Stimulated activated CD8-positive, alpha-beta memory T cell treated with anti-CD3 and anti-CD28 coated beads, Interleukin-2, amount 100 ng/mL, for 1 hour (primary cell): Measurements from ENCODE around the gene TRIM31.

Experiments used
- DNase-seq, 2 donors: peaks; one replicate each; pipeline ENCODE4 v3.0.0-alpha.2; 2020; ENCODE audit warnings: low read depth in 2 of 2

Gene TRIM31

DNA sequence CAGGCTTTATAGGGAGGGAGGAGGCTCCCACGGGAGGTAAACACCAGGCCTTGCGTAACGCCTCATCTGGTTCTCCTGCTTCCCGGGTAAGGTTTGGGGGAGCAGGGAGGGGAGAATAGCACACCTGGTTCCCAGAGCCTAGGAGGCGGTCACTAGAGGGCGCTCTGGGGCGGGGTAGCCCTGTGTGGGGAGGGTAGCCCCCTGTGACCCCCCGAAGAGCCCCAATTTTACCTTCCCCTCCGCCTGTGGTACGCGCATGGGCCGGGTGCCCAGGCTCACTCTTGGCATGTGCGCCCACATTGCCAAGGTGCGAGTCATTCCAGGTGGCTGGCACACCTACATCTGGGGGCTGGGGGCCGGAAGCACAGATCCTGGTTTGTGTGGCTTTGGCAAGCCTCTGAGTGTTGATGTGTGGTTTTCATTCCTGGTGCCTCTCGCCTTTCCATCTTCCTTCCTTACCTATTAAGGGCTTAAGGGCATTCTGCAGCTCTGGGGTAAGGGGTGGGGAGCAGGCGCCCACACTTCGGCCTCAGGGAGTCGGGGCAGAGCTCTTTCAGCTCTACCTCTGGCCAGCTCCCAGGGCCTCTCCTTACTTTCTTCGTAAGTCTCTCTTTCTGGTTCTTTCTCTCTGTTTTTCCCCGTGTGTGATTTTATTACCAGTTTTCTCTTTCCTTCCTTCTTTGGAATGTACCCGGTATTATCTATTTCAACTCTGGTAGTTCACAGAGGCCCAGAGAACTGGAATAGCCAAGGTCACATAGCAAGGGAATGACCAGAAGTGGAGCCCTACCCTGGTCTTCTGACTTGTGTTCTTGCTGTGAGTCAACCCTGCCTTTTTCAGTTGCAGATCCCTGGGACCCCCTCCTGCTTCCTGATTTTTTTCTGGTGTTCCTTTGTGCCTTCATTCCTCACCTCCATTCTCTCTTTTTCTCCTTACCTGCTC lies 36.8 kb downstream of the TRIM31 start:
- no peak for DNase-seq

DNA sequence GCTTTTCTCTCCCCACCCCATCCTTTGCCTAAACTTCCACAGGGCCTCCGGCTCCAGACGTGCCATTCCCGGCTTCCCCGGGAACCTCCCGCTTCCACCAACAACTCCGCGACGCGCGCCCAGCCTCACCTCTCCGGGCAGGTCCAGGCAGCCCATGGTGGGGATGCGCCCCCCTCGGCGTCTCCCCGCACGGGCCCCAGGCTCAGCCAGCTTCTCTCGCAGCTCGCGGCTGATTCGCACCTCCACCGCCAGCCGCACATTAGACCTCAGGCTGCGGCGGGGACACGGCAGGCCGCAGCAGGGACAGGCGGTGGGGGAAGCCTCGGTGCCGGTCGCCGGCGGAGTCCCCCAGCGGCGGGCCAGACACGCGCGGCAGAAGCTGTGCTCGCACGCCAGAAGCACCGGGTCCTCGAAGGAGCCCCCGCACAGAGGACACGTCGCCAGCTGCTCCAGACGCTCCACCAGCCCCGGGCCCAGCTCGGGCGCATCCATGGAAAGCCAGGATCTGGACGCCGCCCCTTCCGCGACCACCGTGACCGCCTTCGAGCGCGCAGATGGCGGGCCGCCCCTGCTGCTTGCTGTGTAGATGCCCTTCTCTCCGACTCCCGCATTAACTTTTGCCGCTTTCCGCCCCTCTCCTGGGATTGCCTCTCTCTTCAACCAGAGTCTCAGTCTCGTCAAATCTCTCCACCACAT lies 37.6 kb downstream of the TRIM31 start, which contains the start of gene RNF39:
TSS of gene RNF39 (minus strand) at position 676 of the 696 bp plus-strand sequence. CDS start at position 492, 184 bp downstream.
- no peak for DNase-seq

DNA sequence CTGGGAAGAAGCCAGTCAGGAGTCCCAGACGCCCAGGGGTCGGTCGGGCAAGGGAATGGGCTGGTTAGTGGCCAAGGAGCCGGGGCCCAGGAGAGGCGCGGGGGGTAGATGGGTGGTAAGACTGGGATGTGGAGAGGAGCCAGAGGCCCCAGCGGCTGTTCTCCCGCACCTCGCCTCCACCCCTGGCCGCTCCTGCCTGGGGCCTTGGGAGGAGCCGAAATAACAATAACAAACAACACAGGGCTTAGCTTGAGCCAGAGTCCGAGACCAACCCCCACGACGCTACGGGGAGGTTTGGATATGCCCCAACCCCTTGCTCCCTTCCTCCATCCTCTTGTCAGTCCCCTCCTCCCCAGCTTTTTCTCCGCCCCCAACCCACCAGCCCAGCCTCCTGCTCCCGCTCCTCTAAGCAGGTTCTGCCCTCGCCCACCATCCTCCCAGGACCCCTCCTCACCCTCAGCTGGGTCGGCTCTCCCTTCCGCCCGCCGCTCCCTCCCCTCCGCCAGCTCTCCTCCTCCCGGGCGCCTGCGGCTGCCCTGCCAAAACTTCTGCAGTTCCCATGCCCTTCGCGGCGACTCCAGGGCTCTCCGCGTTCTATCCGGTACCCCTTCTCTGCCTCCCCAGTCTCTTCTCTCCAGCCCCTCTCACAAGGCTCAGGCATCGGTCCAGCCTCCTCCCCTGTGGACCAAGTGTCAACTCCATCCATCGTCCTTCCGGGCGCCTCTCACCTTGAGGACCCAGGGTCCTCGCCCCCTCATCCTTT lies 38.4 kb downstream of the TRIM31 start:
- DNase-seq: no peak

DNA sequence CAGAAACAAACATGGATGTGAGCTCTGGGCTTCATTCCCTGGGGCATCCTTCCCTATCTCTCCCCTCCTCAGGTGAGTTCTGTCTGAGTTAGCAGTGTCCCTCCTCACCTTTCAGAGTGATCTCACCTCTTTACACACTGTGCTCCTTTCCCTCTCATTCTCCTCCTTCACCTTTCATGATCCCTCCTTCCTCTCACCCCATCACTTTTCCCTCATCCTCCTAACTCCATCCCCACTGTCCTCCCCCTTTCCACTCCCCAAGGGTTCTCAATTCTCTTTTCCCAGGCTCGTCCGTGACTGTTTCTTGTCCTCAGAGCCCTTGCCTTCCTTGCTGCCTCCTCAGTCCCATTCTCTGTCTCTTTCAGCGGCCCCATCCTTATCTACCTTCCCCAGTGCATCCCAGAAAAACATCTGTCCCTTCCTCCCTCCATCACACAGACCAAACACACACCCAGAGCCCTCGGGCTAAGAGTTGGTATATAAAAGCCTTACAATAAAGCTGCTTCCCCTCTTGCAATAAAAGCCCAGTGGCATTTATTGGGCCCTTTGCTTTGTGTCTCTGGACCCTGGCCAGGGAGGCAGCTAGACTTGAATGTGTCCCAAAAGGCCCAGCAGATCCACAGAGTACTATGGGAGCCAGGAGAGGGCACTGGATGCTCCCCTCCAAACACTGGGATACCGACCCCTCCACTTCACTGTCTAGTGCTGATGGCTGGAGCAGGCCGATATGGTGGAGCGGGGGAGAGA lies 39.2 kb downstream of the TRIM31 start:
- no peak for DNase-seq

DNA sequence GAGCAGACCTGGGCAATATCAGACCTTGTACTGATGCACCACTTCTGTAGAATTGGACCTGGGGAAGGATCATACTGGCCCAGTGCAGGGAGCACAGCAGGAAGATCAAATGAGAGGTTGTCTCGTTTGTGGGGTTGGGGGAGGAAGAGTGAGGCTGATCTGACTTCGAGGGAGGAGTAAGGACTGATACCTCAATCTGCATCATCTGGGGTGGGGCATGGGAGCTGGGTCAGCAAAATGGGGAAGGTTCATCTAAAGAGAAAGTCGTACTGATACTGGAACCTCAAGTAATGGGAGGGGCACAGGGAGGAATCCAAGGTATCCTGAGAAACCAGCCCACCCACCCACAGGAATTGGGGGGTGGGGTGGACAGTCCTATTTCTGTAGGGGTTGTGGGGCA lies 41.0 kb downstream of the TRIM31 start:
- no peak for DNase-seq

DNA sequence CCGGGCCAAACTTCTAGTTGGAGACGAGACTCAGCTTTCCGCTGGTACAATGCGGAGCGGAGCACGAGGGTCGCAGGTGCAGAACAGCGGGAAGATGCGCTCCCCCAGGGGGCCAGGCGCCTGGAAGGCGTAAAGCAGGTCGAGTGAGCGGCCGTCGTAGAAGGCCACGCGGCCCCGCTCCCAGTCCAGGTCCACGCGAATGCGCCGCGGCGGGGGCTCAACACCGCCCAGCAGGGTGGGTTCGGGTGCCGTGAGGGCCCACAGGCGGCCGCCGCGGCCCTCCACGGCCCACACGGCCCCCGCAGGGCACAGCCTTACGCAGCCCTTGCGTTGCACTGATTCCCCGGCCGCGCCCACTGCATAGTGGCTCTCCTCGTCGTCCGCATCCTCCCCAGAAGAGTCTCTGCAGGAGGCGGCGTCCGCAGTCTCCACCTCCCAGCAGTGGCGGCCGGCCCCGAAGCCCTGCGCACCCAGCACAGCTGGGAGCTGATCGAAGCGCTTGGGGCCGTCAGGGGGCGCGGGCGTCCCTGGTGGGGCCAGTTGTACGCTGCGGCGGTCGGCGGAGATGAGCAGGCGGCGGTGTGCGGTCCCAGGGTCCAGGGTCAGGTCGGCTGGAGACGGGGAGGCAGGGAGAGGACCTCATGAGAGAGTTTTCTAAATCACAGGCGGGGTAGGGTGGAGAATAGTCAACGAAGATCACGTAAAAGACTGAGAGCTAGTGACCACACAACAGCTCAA lies 41.6 kb downstream of the TRIM31 start:
- DNase-seq: no peak

DNA sequence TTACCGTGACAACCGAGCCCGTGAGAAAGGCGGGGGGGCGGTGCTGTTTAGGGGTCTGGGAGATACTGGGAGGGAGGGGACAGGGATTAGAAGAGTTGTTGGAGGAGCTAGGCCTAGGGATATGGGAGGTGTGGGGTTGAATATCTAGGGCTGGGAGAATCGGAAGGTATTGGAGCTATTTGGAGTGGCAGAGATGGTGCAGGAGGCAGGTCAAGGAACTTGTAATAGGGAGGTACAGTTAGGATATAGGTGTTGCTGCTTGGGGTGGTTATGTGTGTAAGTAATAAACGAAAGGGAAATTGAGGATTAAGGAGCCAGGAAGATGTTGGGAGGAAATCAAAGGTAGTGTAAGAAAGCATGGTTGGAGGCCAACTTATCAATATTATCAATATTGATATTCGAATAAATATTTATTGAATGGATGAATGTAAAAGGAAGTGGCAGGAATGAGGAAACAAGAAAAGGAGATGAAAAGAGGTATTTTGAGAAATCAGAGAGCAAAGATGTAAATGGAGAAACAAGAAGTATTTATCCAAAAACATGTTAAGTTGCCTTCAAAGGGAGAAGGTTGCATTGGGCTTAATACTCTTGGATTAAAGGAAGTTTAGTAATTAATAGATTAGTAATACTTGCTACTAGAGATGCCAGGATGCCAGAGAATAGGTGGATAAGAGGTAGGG lies 45.3 kb downstream of the TRIM31 start:
- DNase-seq: no peak

DNA sequence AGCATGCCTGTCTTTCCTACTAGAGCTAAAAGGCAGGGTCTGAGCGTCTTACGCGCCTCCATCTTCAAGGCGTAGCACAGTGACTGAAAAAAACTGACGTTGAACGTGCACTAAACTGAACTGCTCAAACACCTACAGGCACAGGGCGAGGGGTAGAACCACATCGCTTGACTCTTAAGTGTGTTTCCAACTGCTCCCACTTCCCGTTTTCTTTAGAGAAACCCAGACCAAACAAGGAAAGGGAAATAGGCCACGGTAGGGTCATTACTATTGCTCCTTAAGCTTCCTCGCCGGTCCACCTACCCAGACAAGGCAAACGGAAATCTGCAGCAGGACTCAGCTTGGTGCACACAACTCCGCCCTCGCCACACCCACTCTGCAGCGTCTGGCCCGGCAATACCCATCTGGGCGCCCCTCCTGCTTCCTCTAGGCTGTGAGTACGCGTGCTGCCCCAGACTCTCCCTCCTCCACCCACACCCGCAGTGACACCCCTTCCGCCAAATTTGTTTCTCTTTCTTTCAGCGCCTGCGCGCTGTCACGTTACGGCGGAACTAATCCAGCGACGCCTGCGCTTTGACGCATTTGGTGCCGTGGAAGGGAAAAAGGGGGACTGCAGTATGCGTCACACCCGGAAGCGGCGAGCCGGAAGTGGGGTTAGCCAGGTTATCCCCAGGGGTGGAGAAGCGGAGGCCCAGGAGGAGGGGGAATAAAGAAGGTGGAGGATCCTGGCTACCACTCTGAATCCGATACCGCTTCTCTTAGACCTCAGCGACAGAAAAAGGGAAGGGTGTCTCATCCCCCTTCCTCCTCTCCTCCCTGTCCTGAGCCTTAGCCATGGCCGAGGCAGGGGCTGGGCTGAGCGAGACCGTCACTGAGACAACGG lies 46.1 kb downstream of the TRIM31 start, which contains the start of gene PPP1R11:
TSS of gene PPP1R11 (plus strand) at position 622 of the 883 bp plus-strand sequence. CDS start at position 835, 213 bp downstream.
- DNase-seq: peak; percentile 95 to 97

DNA sequence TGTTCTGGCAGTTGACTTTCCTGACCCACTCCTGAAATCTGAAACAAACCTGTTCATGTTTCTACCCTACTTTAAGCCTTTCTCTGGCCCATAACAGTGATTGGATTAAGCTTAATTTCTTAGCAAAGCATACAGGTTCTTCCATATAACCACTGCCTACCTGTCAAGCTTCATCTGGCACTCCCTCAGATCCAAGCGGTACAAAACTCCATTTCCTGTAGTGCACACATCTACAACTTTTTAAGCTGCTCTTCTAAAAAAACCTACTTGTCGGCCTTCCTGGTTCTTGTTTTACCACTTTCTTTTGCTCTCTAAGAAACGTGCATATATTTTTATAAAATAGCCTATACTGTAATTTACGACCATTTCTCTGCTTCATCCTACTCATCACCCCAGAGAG lies 46.8 kb downstream of the TRIM31 start:
- DNase-seq: no peak

DNA sequence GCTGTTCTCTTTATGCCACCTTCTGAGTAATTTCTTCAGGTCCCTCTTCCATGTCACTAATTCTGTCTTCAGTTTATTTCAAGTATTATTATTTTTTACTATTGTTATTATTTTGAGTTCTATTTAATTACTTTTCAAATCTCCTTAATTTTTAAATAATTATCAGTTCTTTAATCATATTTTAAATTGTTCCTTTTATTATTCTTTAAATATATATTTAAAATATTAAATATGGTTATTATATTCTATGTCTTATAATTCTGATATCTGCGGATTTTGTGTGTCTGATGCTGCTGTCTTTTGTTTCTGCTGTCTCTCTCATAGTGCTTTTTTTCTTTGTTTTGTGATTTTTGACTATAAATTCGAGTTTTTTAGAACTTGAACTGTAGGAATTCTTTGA lies 49.6 kb downstream of the TRIM31 start:
- no peak for DNase-seq

DNA sequence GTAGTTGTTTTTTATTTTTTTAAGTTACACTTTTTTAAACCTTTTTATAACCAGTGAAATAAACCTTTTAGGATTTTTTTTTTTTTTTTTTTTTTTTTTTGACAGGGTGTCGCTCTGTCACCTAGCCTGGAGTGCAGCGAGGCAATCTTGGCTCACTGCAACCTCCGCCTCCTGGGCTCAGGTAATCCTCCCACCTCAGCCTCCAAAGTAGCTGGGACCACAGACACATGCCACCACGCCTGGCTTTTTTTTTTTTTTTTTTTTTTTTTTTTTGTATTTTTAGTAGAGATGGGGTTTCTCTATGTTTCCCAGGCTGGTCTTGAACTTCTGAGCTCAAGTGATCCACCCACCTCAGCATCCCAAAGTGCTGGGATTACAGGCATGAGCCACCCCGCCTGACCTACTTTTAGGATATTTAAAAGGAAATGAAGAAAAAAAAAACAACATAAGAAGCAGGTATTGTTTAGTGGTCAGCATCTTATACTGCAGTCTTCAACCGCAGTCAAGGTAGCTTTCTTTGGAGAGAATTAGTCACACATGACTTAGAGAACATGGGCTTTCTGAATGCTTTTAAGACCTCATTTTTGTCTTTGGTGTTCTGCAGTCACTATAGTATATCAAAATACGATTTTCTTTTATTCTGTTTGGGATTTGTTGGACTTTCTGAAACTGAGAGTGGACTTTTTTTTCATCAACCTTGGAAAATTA lies 50.3 kb downstream of the TRIM31 start:
- DNase-seq: no peak

DNA sequence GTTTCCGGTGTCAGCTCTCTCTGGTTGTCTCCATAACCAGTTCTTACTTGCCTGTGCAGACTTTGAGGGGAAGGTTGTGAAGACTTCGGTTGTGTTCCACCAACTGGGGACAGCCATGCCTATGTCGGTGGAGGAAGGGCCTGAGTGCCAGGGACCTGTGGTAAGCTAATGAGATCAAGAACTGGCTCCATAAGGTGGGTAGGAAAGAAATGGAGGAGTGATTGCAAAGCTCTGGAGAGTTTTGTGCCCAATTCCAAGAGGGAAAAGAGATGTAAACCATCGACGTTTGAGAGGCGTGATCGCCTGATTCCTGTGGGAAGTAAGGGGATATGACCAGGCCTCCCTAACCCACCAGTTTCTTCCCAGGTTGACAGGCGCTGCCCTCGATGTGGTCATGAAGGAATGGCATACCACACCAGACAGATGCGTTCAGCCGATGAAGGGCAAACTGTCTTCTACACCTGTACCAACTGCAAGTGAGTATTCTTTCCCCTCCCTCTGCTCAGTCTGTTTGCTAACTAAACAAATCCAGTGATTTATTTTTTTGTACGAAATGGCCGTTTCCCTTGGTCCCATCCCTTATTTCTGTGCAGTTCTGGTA lies 50.9 kb downstream of the TRIM31 start:
- DNase-seq: no peak

DNA sequence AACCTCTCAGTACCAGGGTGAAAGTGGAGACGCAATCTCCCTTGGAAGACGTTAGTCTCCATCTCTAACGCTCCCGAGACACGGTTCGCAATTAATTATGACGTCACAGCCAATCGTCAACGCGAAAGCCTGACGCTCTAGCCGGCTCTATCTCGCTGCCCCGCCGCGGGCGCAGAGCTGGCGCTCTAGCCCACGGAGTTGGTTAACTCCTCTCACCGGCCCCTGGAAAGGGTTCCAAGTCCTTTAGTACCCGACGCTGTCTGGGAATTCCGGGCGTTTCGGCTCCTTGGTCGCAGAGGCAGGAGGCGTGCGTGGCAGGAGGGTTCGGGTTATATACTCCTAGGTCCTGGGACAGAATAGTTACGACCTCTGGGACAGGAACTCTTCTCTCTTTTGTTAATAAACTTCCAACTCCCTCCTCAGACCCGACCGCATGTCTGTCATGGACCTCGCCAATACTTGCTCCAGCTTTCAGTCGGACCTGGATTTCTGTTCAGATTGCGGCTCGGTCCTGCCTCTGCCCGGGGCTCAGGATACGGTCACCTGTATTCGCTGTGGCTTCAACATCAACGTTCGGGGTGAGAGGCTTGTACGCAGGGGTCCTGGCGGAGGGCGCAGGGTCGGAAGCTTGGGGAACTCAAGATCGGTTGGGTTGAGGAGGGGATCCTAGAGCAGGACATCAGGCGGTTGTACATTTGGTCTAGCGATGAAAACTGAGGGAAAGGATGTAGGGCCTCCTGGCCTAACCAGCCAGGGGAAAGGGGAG lies 51.6 kb downstream of the TRIM31 start, which contains the start of gene POLR1H:
TSS of gene POLR1H (plus strand) at position 174 of the 766 bp plus-strand sequence. CDS start at position 434, 260 bp downstream.
- DNase-seq: peak; percentile 71 to 75

DNA sequence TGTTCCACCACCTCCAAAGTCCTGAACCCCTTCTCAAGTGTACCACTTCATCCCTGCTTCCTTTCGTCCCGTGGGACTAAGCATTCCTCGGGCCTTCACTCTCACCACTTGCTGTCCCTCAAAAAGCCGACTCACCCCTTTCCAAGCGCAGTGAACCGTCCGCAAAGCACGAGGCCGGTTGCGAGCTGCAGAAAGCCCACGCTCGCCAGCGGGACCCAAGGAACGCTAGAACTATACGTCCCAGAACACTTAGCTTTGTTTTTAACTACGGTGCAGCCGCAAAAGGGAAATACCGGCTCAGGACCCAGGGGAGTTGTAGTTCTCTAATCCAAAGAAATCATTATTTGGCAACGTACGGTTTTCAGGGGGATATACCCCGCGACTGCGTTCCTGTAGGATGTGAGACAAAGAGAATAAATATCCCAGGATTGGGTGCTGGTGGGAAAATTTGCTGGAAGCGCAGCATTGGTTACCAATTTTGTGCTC lies 52.2 kb downstream of the TRIM31 start:
- DNase-seq: no peak

DNA sequence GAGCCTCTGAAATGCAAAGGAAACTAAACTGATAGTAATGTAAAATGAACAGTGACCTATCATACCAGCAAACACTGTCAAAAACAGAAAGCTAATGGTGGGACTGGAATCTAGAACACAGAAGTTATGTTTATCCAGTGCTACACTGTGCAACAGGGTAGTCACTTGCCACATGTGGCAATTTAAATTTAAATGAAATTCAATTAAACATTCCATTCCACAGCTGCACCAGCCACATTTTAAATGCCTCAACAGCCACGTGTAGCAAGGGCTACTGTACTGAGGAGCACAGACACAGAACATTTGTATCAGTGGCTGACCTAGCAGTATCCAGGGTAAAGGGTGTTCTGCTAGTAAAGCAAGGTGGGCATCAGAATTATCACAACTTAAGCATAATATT lies 57.4 kb downstream of the TRIM31 start:
- no peak for DNase-seq

DNA sequence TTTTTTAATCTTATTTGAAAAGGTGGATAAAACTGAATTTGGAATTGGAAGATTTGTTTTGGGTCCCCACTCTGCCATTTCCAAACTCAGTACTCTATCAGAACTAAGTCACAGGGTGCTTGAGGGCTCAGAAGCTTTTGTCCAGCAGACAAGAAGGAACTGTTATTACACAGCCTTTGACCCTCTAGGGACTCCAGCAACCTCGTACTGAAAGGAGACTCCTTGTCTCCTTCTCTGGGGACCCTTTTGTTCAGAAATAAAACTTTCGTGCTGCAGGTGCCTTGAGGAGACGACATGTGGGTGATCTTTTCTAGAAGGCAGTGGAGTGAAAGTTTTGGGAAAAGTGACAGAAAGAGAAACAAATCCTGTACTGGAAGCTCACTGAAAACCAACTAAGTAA lies 59.2 kb downstream of the TRIM31 start:
- no peak for DNase-seq
